ENCODE measurements around the gene TRAM2.
A peak's percentile ranks its signal among the peaks of the same experiment; 100 is the strongest.

TRAM2 gene

GRCh38 chr6:52548353-52548713, 28.5 kb downstream of the TRAM2 start:
- H3K4me3 ChIP-seq, result no peak overlapping the region
- TF ChIP-seq, protein P1, sequence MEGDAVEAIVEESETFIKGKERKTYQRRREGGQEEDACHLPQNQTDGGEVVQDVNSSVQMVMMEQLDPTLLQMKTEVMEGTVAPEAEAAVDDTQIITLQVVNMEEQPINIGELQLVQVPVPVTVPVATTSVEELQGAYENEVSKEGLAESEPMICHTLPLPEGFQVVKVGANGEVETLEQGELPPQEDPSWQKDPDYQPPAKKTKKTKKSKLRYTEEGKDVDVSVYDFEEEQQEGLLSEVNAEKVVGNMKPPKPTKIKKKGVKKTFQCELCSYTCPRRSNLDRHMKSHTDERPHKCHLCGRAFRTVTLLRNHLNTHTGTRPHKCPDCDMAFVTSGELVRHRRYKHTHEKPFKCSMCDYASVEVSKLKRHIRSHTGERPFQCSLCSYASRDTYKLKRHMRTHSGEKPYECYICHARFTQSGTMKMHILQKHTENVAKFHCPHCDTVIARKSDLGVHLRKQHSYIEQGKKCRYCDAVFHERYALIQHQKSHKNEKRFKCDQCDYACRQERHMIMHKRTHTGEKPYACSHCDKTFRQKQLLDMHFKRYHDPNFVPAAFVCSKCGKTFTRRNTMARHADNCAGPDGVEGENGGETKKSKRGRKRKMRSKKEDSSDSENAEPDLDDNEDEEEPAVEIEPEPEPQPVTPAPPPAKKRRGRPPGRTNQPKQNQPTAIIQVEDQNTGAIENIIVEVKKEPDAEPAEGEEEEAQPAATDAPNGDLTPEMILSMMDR (IDR thresholded peaks at IDR 0.05), result no peak
- H3K27ac ChIP-seq, result peak overlapping the region in 1 of 2 donors; percentile 29
- DNase-seq (ENCODE audit: low spot score), result no peak

- TF ChIP-seq, protein P1 (IDR thresholded peaks at IDR 0.05), result no peak
- no peak for DNase-seq (ENCODE audit: low spot score)
- Histone ChIP-seq H3K4me3 (no peak overlapping the region), H3K27ac (peak overlapping the region in 1 of 2 donors; percentile 29)
Observed at GRCh38 chr6:52547647-52548352, 29.1 kb downstream of the TRAM2 start.

- Histone ChIP-seq H3K27ac (peak overlapping the region in 1 of 2 donors; percentile 21), H3K4me3 (no peak overlapping the region)
- DNase-seq (ENCODE audit: low spot score), result no peak
- TF ChIP-seq, protein P1 (IDR thresholded peaks at IDR 0.05), result no peak
Observed at GRCh38 chr6:52546678-52547077, 30.2 kb downstream of the TRAM2 start.

GRCh38 chr6:52546192-52546591, 30.7 kb downstream of the TRAM2 start:
- Histone ChIP-seq H3K4me3 (no peak overlapping the region), H3K27ac (no peak overlapping the region)
- TF ChIP-seq, protein P1 (IDR thresholded peaks at IDR 0.05), result no peak
- DNase-seq (ENCODE audit: low spot score), result no peak

DNA sequence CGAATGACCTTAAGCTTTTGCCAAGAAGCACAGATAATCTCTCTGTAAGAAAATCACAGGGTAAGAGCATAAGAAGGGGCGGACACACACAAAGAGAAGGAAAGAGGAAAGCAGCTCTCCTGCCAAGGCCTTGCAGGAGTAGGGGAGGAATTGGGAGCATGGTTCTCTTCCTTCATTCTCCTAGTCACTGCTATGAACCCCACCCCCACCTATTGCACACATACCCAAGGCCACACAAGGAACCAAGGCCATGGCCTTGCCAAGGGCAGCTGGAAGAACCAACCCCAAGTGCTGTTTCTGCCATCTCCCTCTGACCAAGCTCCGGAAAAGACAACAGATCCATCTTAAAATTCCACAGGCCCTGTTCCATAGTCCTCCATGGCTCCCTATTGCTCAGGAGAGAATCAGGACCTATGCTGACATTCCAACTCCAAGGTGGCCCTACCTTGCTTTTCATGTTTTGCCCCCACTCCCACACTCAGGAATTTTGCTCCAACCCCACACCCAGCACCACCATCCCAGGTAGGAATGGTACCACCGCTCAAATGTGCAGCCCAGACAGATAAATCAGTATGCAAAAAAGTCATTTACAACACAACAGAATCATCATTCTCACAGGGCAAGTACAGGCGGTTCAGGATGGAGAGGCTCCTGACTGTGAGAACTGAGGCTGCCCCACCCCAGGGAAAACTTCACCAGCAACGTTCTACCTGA, 31.3 kb downstream of the TRAM2 start:
- DNase-seq (ENCODE audit: low spot score), result no peak
- TF ChIP-seq, protein P1 (IDR thresholded peaks at IDR 0.05), result no peak
- Histone ChIP-seq H3K4me3 (no peak overlapping the region), H3K27ac (peak overlapping the region; percentile 76 to 90)

DNA sequence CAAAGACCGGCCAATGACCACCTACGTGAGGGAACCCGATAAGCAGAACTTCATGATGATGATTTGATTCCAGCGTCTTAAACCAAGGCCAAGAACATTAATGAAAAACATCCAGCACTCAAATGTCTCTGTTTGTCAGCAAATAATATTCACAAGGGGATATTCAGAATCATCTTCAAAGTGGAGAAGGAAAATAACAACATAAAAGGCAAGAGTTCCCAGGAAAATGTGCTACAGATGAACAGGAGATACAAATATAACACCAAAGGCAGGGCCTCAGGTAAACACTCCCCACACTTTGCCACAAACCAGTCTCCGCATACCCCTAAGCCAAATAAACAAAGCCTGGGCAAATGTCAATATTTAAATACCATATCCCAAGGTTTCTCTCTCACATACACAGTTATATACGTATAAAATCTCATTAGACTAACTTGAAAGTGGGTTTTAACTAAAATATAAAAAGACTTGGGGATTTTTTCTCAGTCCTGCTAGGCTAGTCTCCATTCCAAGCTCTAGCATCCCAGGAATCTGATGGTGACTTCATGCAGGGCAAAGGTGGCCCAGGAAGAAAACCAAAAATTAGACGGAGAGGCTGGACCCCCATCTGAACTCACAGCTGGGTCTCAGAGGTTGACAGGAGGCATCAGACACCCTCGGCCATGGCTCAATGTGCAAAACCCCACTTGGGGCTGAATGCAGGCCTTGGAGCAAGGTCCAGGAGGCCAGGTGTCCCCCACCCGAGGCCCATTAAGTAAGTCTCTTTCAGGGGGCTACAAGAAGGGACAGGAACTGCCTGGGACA, 32.1 kb downstream of the TRAM2 start:
- TF ChIP-seq, protein P1 (IDR thresholded peaks at IDR 0.05), result no peak
- no peak for DNase-seq (ENCODE audit: low spot score)
- H3K4me3 ChIP-seq, result no peak overlapping the region
- H3K27ac ChIP-seq, result peak overlapping the region; percentile 76 to 90
